ENCODE data around the gene PTPN4.

Gene PTPN4

DNA sequence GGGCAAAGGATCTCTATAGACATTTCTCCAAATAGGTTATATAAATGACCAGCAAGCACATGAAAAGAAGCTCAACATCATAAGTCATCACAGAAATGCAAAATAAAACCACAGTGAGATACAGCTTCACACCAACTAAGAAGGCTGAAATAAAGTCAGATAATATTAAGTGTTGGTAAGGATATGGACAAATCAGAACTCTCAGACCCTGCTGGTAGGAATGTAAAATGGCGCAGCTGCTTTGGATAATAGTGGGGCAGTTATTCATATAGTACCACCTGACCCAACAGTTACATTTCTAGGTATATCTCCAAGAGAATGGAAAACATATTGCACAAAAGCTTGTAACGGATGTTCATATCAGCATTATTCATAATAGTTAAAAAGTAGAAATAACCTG is 267.2 kb downstream of the PTPN4 start:
- no peak for DNase-seq

- DNase-seq: no peak
Observed at GRCh38 chr2:120028795-120029194, 269.1 kb downstream of the PTPN4 start.

DNA sequence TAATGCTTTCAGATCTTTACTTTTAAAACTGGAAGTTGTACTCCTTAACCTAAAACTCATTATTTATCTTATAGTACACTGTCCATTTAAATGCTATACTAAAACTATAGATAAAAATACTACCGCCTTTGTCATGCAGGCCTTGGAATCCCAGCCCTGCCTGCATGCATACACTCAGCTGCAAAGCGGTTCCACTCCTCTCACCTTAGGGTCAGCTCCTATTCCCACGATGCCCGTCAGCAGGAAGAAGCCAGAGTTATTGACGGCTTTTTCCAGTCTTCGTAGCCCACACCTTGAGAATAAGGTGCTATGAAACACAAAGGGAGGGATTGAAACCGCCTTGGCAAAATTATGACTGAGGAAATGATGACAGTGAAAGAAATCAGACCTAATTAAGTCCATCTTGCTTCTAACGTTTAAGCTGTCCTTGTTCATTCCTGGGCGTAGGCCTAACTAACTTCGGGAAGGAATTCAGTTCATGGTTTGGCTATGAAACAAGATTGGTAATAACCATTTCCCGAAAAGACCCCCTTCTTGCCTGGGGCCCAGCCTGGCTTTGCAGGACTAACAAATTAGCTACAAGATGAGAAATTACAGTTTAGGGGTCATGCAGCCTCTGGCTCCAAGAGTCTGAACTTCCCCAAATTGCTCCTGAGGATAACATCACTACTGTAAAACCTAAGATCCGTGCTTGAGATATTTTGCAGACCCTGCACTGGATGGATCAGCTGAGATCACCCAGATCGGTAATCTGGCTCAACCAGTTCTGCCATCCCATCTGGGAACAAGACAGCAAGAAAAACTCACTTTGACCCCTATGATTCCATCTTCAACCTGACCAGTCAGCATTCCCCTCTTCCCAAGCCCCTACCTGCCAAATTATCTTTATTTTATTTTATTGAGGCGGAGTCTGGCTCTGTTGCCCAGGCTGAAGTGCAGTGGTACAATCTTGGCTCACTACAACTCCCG is 270.2 kb downstream of the PTPN4 start:
- DNase-seq: no peak

GRCh38 chr2:120032297-120032696 is 272.6 kb downstream of the PTPN4 start:
- no peak for DNase-seq
